ENCODE measurements around the gene IFTAP. TPM values are rescaled to one million over a fixed set of nuclear protein-coding genes. Genes with fewer than 3 reads are reported as not detected.

The IFTAP gene
- total RNA-seq, 1 experiment from 2014 or later = 39.3 TPM

Other genes starting within 250 kb of the IFTAP start
- 6.1 and 6.7 TPM in 2 replicates for gene TRAF6, start 84.2 kb upstream of the IFTAP start, total RNA-seq (2014; rRNA removed; shearing (Covaris generic); ENCODE audit: low replicate concordance)
- 0.10 TPM in 1 of 2 replicates, not detected in the other for gene RAG1, start 26.5 kb upstream of the IFTAP start, total RNA-seq (2014; rRNA removed; shearing (Covaris generic); ENCODE audit: low replicate concordance)
- not detected in 2 replicates for gene RAG2, start 3.7 kb downstream of the IFTAP start, total RNA-seq (2014; rRNA removed; shearing (Covaris generic); ENCODE audit: low replicate concordance)

Data from MG63 (cell line).